Large intestine (tissue), 3 donors: Measurements from ENCODE around the gene TMEM131. TPM values are rescaled to one million over a fixed set of nuclear protein-coding genes. Genes with fewer than 3 reads are reported as not detected.

ENCODE experiments used
- DNase-seq, 2 donors: peaks; one replicate each; pipeline versions ENCODE4 v3.0.0 to v3.0.0-alpha.2; 2013
- H3K27ac ChIP-seq: one replicate; pipeline ENCODE4 v1.5.1; 2013; ENCODE audit warnings: low read length
- H3K27me3 ChIP-seq: 2 replicates; pipeline ENCODE4 v1.6.1; 2013; ENCODE audit warnings: low read length; ENCODE audit not compliant: control insufficient read depth, insufficient read depth
- H3K36me3 ChIP-seq: 2 replicates; pipeline ENCODE4 v1.6.1; 2013; ENCODE audit warnings: low read length; ENCODE audit not compliant: control insufficient read depth, insufficient read depth
- H3K4me1 ChIP-seq: one replicate; pipeline ENCODE4 v1.6.1; 2013; ENCODE audit warnings: low read length; ENCODE audit not compliant: control insufficient read depth, insufficient read depth
- H3K4me3 ChIP-seq: one replicate; pipeline ENCODE4 v1.5.1; 2013; ENCODE audit warnings: low read length
- H3K9me3 ChIP-seq: one replicate; pipeline ENCODE4 v1.6.1; 2013; ENCODE audit warnings: mild to moderate bottlenecking, low read depth, low read length, moderate library complexity; ENCODE audit not compliant: control insufficient read depth
- WGBS: methylation state at CpG from one replicate; pipeline ENCODE4 v1.1.5; 2013; ENCODE audit warnings: low lambda C conversion rate; ENCODE audit not compliant: insufficient coverage; 5-methylcytosine and 5-hydroxymethylcytosine counted together
- polyA plus RNA-seq: library from polyadenylated mRNA; unstranded; fragments of 120-200 nt; gene quantifications from one replicate; pipeline ENCODE4 v1.2.1, GENCODE V29; 2013

TMEM131 gene
- polyA plus RNA-seq, 1 donor, result 41.2 TPM

DNA sequence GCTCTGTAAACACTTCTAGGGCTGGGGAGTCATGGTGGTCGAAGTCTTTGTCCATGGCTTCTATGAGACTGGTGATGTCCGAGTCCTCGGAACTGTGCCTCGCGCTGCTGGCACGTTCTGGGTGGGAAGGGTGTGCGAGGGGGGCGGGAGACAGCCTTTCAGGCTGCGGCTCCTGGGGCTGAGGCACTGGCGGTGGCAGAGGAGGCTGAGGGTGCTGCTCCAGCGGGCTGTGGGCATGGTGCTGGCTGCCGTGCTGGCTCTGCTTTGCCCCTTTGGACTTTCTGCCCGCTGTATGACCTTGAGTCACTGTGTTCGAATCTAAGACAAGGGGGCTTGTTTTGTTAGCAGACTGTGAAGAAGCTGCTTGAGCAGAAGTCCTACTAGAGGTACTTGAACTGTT lies 203.3 kb downstream of the TMEM131 start:
- Histone ChIP-seq H3K27me3 (no peaks in the 10 kb centered on the region), H3K4me3 (no peak overlapping the region), H3K36me3 (peaks cover 67% of the 10 kb centered on the region), H3K27ac (no peak overlapping the region), H3K9me3 (no peaks in the 10 kb centered on the region), H3K4me1 (no peaks in the 10 kb centered on the region)
- no CpG with 5 or more reads among the region's 14 CpGs for whole genome bisulfite sequencing
- no peak for DNase-seq

- Histone ChIP-seq H3K27me3 (no peaks in the 10 kb centered on the region), H3K9me3 (no peaks in the 10 kb centered on the region), H3K4me3 (no peak overlapping the region), H3K4me1 (no peaks in the 10 kb centered on the region), H3K27ac (no peak overlapping the region), H3K36me3 (peaks cover 74% of the 10 kb centered on the region)
- no CpG with 5 or more reads among the region's 7 CpGs for WGBS
- no peak for DNase-seq
Observed at GRCh38 chr2:97788986-97789644, 206.6 kb downstream of the TMEM131 start.

DNA sequence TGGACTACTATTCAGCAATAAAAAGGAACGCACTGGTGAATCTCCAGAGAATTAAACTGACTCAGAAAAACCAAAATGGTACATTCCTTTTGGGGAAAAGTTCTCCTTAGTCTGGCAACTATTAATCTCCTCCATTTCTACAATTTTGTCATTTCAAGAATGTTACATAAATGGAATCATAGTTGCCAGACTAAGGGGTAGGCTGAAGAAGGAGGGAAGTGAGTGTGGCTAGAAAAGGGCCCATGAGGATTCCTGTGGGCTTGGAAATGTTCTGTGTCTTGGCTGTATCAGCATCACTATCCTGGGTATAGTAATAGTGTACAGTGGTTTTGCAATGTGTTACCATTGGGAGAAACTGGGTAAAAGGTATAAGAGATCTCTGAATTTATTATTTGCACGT lies 209.9 kb downstream of the TMEM131 start:
- Histone ChIP-seq H3K36me3 (peaks cover 45% of the 10 kb centered on the region), H3K4me1 (no peaks in the 10 kb centered on the region), H3K27me3 (no peaks in the 10 kb centered on the region), H3K4me3 (no peak overlapping the region), H3K27ac (no peak overlapping the region), H3K9me3 (no peaks in the 10 kb centered on the region)
- no peak for DNase-seq
- WGBS, result 100% methylated on average over 1 of the region's 2 CpGs

- DNase-seq, result no peak
- H3K9me3 ChIP-seq, result no peaks in the 10 kb centered on the region
- H3K36me3 ChIP-seq, result peaks cover 43% of the 10 kb centered on the region
- no peak overlapping the region for H3K4me3 ChIP-seq
- no peak overlapping the region for H3K27ac ChIP-seq
- H3K27me3 ChIP-seq, result no peaks in the 10 kb centered on the region
- no peaks in the 10 kb centered on the region for H3K4me1 ChIP-seq
Observed at GRCh38 chr2:97784953-97785352, 210.8 kb downstream of the TMEM131 start.

- peak in 1 of 2 donors; percentile 22 for DNase-seq
- no peaks in the 10 kb centered on the region for H3K4me1 ChIP-seq
- no peaks in the 10 kb centered on the region for H3K9me3 ChIP-seq
- H3K36me3 ChIP-seq, result peaks cover 33% of the 10 kb centered on the region
- no peak overlapping the region for H3K27ac ChIP-seq
- H3K27me3 ChIP-seq, result no peaks in the 10 kb centered on the region
- no peak overlapping the region for H3K4me3 ChIP-seq
- WGBS, result no CpG with 5 or more reads among the region's 4 CpGs
Observed at GRCh38 chr2:97781981-97782380, 213.8 kb downstream of the TMEM131 start.

DNA sequence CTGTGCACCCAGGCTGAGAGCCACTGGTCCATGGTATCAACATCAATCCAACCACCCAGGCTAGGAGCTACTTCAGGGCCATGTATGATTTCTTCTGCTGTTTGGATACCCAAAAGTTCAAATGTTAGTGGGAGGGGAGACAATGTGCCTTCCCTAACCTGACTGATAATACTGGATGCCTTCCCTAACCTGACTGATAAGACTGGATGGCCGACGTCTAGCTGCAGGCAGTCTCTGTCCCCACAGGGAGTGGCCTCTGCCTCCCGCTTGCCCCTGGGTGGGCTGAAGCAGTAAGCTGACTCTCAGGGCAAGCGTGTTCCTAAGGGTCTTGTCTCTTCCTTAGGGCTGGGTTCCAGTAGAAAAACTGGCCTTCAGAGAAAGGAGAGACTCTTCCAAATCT lies 216.6 kb downstream of the TMEM131 start:
- no peak overlapping the region for H3K4me3 ChIP-seq
- WGBS, result no CpG with 5 or more reads among the region's 4 CpGs
- H3K9me3 ChIP-seq, result no peaks in the 10 kb centered on the region
- H3K4me1 ChIP-seq, result no peaks in the 10 kb centered on the region
- no peak for DNase-seq
- H3K27me3 ChIP-seq, result no peaks in the 10 kb centered on the region
- H3K36me3 ChIP-seq, result peaks cover 38% of the 10 kb centered on the region
- H3K27ac ChIP-seq, result no peak overlapping the region

DNA sequence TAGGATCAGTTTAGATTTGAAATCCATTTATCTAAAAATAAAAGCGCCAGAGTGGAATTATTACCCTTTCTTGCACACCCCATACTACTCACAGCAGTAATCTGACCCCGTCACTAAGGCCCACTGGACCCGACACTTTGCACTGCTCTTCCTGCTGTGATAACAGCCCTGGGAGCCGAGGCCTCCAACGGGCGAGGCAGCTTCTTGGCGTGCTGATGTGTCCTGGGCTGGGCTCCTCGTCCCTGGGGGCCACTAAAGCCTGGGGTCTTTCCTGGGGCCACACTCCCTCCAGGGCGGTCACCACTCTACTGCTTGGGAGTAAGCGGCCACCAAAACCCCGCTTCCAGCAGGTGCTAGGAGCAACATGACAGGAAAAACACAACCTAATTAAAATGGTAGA lies 220.7 kb downstream of the TMEM131 start:
- Histone ChIP-seq H3K27ac (no peak overlapping the region), H3K4me1 (no peaks in the 10 kb centered on the region), H3K9me3 (no peaks in the 10 kb centered on the region), H3K27me3 (no peaks in the 10 kb centered on the region), H3K4me3 (no peak overlapping the region), H3K36me3 (peaks cover 56% of the 10 kb centered on the region)
- peak in 1 of 2 donors; percentile 27 for DNase-seq
- no CpG with 5 or more reads among the region's 11 CpGs for WGBS

- H3K4me3 ChIP-seq, result no peak overlapping the region
- WGBS, result 90% methylated on average over 2 of the region's 7 CpGs
- peaks cover 52% of the 10 kb centered on the region for H3K36me3 ChIP-seq
- no peak for DNase-seq
- H3K4me1 ChIP-seq, result no peaks in the 10 kb centered on the region
- H3K9me3 ChIP-seq, result no peaks in the 10 kb centered on the region
- H3K27ac ChIP-seq, result no peak overlapping the region
- no peaks in the 10 kb centered on the region for H3K27me3 ChIP-seq
Observed at GRCh38 chr2:97774425-97774824, 221.3 kb downstream of the TMEM131 start.

GRCh38 chr2:97770445-97770844 lies 225.3 kb downstream of the TMEM131 start:
- H3K36me3 ChIP-seq, result peaks cover 55% of the 10 kb centered on the region
- 70% methylated on average over 2 of the region's 4 CpGs for WGBS
- H3K27me3 ChIP-seq, result no peaks in the 10 kb centered on the region
- no peak for DNase-seq
- H3K9me3 ChIP-seq, result no peaks in the 10 kb centered on the region
- H3K27ac ChIP-seq, result no peak overlapping the region
- H3K4me3 ChIP-seq, result no peak overlapping the region
- H3K4me1 ChIP-seq, result no peaks in the 10 kb centered on the region

DNA sequence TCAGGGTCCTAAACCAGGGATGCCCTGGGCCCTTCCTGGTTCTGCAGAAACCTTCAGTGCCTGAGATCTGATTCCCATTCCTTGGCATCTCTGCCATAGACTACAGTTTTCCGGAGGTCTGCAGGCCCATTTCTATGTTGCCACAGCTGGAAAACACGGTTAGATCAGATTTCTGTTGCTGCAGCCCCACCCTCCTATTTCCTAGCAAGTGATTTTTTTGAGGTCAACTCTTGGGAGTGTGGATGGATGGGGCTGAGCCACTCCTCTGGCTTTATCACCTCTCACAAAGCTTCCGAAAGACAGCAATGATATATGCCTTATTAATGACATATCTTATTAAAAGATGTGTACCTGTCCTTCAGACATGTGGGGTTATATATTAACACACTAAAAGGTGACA lies 226.0 kb downstream of the TMEM131 start:
- Histone ChIP-seq H3K4me1 (no peaks in the 10 kb centered on the region), H3K9me3 (no peaks in the 10 kb centered on the region), H3K4me3 (no peak overlapping the region), H3K36me3 (peaks cover 56% of the 10 kb centered on the region), H3K27ac (no peak overlapping the region), H3K27me3 (no peaks in the 10 kb centered on the region)
- no peak for DNase-seq
- WGBS, result no CpG with 5 or more reads among the region's 3 CpGs

DNA sequence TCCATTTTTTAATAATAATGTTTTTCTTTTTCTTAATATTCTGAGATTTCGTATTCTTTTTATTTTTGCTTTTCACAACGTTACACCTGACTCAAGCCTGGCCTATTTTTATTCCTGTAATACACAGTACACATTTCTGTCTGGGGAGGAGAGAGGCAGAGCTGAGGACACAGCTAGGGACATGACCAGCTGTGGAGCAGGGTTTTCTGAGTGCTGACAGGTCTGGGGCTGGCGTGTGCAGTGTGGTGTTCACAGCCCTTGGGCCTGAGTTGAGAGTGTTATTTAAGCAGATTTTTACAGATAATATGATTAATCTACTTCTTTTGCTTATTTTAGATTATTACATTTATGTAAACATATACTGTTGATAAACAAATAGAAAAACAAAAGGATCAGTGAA lies 226.4 kb downstream of the TMEM131 start:
- H3K9me3 ChIP-seq, result no peaks in the 10 kb centered on the region
- H3K4me1 ChIP-seq, result no peaks in the 10 kb centered on the region
- H3K4me3 ChIP-seq, result no peak overlapping the region
- no peak overlapping the region for H3K27ac ChIP-seq
- DNase-seq, result no peak
- peaks cover 56% of the 10 kb centered on the region for H3K36me3 ChIP-seq
- WGBS, result 100% methylated on average over 1 of the region's 3 CpGs
- H3K27me3 ChIP-seq, result no peaks in the 10 kb centered on the region
